MCF 10A (cell line): ENCODE measurements around the gene SCO1. TPM values are rescaled to one million over a fixed set of nuclear protein-coding genes. Genes with fewer than 3 reads are reported as not detected.

Experiments
- BruUV-seq: library from RNA; stranded (reverse); fragments of 400-500 nt; replicated peaks from 2 replicates; lab custom pipeline; 2021; lab: Mats Ljungman, UMichigan
- CTCF ChIA-PET: fragments of 300-600 bp; sonication (Branson Sonifier 250); formaldehyde crosslinking; extraction: SDS; loops from one replicate; lab custom pipeline; 2021; ENCODE audit warnings: antibody characterized with exemption, inconsistent platforms; lab: Yijun Ruan, JAX
- POLR2A ChIA-PET: fragments of 300-600, 350-650 bp; sonication (Branson Sonifier 250); formaldehyde crosslinking; extraction: SDS; loops from one replicate; lab custom pipeline; 2020; ENCODE audit warnings: antibody characterized with exemption, inconsistent platforms; lab: Yijun Ruan, JAX
- DNase-seq: peaks from one replicate; pipeline ENCODE4 v3.0.0-alpha.2; 2018; ENCODE audit not compliant: unreplicated experiment
- H3K27ac Mint-ChIP-seq: one replicate; pipeline ENCODE4 v1.8.0; 2022; ENCODE audit warnings: mild to moderate bottlenecking, low read depth, mixed read lengths; ENCODE audit not compliant: unreplicated experiment
- H3K27me3 Mint-ChIP-seq: one replicate; pipeline ENCODE4 v1.8.0; 2022; ENCODE audit warnings: mixed read lengths; ENCODE audit not compliant: insufficient read depth, unreplicated experiment
- H3K36me3 Mint-ChIP-seq: one replicate; pipeline ENCODE4 v1.8.0; 2022; ENCODE audit warnings: mild to moderate bottlenecking, moderate library complexity, mixed read lengths; ENCODE audit not compliant: insufficient read depth, unreplicated experiment
- H3K4me1 Mint-ChIP-seq: one replicate; pipeline ENCODE4 v1.8.0; 2022; ENCODE audit warnings: mixed read lengths; ENCODE audit not compliant: insufficient read depth, unreplicated experiment
- H3K4me3 Mint-ChIP-seq: one replicate; pipeline ENCODE4 v1.8.0; 2022; ENCODE audit warnings: mild to moderate bottlenecking, moderate library complexity, mixed read lengths; ENCODE audit not compliant: unreplicated experiment
- H3K9me3 Mint-ChIP-seq: one replicate; pipeline ENCODE4 v1.8.0; 2022; ENCODE audit warnings: mixed read lengths; ENCODE audit not compliant: unreplicated experiment
- intact Hi-C: fragments of 100-400 bp; cut with micrococcal nuclease; formaldehyde crosslinking; loops from 2 replicates; pipeline ENCODE4 v1.14.1; 2022
- total RNA-seq: library from RNA; stranded (reverse); gene quantifications from 2 replicates; pipeline ENCODE4 v1.2.3, GENCODE V29; 2022
- TF ChIP-seq, protein P1 (sequence below): fragments of 200-600 bp; IDR thresholded peaks from one replicate; pipeline ENCODE4 v1.8.0; 2022; ENCODE audit warnings: antibody characterized with exemption, mild to moderate bottlenecking; ENCODE audit not compliant: unreplicated experiment

The SCO1 gene
- total RNA-seq, 1 experiment from 2014 or later, result 55.8 TPM

DNA sequence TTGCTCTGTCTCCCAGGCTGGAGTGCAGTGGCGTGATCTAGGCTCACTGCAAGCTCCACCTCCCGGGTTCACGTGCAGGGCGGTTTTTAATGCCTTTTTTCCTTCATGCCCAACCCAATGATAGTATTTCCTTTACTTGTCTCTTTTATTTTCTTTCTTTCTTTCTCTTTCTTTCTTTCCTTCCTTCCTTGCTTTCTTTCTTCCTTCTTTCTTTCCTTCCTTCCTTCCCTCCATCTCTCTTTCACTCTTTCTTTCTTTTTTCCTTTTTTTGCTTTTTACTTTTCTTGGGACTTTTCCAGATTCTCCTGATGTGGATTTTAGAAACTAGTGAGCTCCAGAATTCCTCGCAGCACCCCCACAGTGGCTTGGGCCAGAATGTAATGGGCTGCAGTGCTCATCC lies 43.3 kb downstream of the SCO1 start:
- no peaks in the 10 kb centered on the region for H3K36me3 Mint-ChIP-seq
- BruUV-seq, result no TSS peak
- TF ChIP-seq, protein P1, sequence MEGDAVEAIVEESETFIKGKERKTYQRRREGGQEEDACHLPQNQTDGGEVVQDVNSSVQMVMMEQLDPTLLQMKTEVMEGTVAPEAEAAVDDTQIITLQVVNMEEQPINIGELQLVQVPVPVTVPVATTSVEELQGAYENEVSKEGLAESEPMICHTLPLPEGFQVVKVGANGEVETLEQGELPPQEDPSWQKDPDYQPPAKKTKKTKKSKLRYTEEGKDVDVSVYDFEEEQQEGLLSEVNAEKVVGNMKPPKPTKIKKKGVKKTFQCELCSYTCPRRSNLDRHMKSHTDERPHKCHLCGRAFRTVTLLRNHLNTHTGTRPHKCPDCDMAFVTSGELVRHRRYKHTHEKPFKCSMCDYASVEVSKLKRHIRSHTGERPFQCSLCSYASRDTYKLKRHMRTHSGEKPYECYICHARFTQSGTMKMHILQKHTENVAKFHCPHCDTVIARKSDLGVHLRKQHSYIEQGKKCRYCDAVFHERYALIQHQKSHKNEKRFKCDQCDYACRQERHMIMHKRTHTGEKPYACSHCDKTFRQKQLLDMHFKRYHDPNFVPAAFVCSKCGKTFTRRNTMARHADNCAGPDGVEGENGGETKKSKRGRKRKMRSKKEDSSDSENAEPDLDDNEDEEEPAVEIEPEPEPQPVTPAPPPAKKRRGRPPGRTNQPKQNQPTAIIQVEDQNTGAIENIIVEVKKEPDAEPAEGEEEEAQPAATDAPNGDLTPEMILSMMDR, result no peak
- no peaks in the 10 kb centered on the region for H3K4me1 Mint-ChIP-seq
- intact Hi-C loops, result no loop called here
- no peaks in the 10 kb centered on the region for H3K9me3 Mint-ChIP-seq
- H3K27me3 Mint-ChIP-seq, result no peaks in the 10 kb centered on the region
- H3K27ac Mint-ChIP-seq, result no peak overlapping the region
- POLR2A ChIA-PET, result no interaction called here
- no peak overlapping the region for H3K4me3 Mint-ChIP-seq
- DNase-seq, result no peak
- CTCF ChIA-PET, result interaction anchor here (0.6 to 2.0 kb wide), 6 partner anchors 24 to 1090 kb away, joined by 3 to 8 read pairs (median 4); no protein-coding TSS in a partner anchor

DNA sequence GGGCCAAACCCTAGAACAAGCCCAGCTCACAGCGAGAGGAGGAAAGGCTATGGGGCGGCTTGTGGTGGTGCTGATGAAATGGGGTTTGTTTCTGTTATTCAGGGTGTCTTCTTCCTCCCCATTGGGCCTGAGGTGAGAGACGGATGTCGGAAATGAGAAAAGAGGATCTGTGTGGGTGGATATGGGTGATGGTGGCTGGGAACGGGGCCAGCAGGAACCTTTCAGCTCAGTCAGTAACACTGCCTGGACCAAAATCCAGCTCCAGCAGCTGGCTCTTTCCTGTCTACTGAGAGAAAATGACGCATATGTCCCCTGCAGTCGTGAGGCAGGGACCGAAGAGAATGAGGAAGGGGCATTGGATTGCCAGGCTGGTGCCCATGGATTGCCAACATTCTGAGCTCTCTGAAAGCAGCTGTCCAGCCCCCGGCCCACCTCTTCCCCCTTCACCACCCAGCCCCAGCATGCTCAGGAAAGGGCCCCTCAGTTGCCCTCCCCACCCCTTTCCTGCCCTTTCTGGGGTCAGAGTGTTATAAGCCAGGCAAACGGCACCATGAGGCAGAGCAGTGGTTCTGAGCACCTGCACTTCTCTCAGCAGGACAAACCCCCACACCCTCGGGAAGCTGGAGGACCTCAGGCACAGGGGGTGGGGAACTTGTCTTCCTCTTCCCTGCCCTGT lies 44.2 kb downstream of the SCO1 start:
- ChIA-PET CTCF (interaction anchor here (0.6 to 2.0 kb wide), 4 partner anchors 9 to 222 kb away, joined by 3 to 8 read pairs (median 3); no protein-coding TSS in a partner anchor), POLR2A (no interaction called here)
- no TSS peak for BruUV-seq
- H3K4me1 Mint-ChIP-seq, result no peaks in the 10 kb centered on the region
- DNase-seq, result no peak
- H3K27me3 Mint-ChIP-seq, result no peaks in the 10 kb centered on the region
- no peak overlapping the region for H3K4me3 Mint-ChIP-seq
- intact Hi-C loops, result no loop called here
- no peaks in the 10 kb centered on the region for H3K9me3 Mint-ChIP-seq
- H3K27ac Mint-ChIP-seq, result no peak overlapping the region
- no peaks in the 10 kb centered on the region for H3K36me3 Mint-ChIP-seq
- TF ChIP-seq, protein P1, result no peak

DNA sequence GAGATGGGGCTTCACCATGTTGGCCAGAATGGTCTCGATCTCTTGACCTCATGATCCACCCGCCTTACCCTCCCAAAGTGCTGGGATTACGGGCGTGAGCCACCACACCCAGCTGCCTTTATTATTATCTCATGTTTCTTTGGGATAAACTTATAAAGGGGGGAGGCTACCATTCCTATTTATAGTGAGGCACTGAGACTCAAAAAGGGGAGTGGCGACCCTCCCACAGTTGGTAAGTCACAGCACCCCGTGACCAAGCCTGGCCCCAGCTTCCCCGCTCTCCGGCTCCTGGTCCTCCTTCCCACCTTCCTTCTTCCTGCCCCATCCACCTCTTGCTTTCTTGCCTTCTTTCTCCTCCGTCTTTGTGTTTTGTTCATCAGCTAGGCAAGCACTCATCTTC lies 45.4 kb downstream of the SCO1 start:
- Mint-ChIP-seq H3K27ac (no peak overlapping the region), H3K4me1 (no peaks in the 10 kb centered on the region), H3K27me3 (no peaks in the 10 kb centered on the region), H3K36me3 (no peaks in the 10 kb centered on the region), H3K9me3 (no peaks in the 10 kb centered on the region), H3K4me3 (no peak overlapping the region)
- BruUV-seq, result no TSS peak
- DNase-seq, result no peak
- intact Hi-C loops, result no loop called here
- CTCF ChIA-PET, result interaction anchor here (0.5 kb wide), 1 partner anchor 1801 kb away, joined by 4 read pairs; no protein-coding TSS in a partner anchor
- POLR2A ChIA-PET, result no interaction called here
- TF ChIP-seq, protein P1, result no peak

DNA sequence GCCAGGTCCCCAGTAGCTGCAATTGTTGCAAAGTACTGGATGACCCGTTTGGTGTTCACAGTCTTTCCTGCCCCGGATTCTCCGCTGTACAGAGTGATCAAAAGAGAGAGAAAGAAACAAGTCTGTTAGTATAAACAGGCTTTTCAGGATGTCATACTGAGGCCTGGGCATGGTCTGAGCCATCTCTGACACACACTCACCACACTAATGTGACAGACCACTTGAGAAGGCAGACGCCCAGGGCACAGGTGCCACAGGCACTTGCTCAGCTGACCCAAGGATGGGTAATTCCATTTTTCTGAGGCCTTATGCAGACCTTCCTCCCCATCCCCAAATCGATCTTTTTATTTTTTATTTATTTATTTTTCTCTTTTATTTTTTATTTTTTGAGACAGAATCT lies 47.7 kb downstream of the SCO1 start:
- POLR2A ChIA-PET, result interaction anchor here (0.7 kb wide), 1 partner anchor 87 kb away, joined by 3 read pairs; no protein-coding TSS in a partner anchor
- TF ChIP-seq, protein P1, result no peak
- Mint-ChIP-seq H3K4me1 (no peaks in the 10 kb centered on the region), H3K27me3 (no peaks in the 10 kb centered on the region), H3K9me3 (no peaks in the 10 kb centered on the region), H3K36me3 (no peaks in the 10 kb centered on the region), H3K4me3 (no peak overlapping the region), H3K27ac (no peak overlapping the region)
- no TSS peak for BruUV-seq
- intact Hi-C loops, result no loop called here
- CTCF ChIA-PET, result interaction anchor here (0.5 to 1.3 kb wide), 3 partner anchors 36 to 279 kb away, joined by 3 to 8 read pairs (median 3); no protein-coding TSS in a partner anchor
- no peak for DNase-seq
